ENCODE measurements around the gene PLCH2. TPM values are rescaled to one million over a fixed set of nuclear protein-coding genes. Genes with fewer than 3 reads are reported as not detected.
"Not testable (repeated sequence)": the region's sequence is repeated elsewhere in the genome, so short reads cannot be mapped to it uniquely, and the experiment has no call there.

The PLCH2 gene
- total RNA-seq, 2 experiments from 2014 or later, result 2.9 to 6.0 TPM

GRCh38 chr1:2437617-2438016 is 38.5 kb upstream of the PLCH2 start:
- Mint-ChIP-seq H3K27me3 (peaks cover under 1% of the 10 kb centered on the region), H3K27ac (no peak overlapping the region), H3K4me1 (ENCODE audit: low read depth) (no peaks in the 10 kb centered on the region), H3K4me3 (no peak overlapping the region), H3K36me3 (ENCODE audit: low read depth) (no peaks in the 10 kb centered on the region), H3K9me3 (no peaks in the 10 kb centered on the region)
- DNase-seq, result no peak
- CTCF ChIA-PET, result no interaction called here
- TF ChIP-seq CTCF (IDR thresholded peaks at IDR 0.05), result no peak
- no peak for ATAC-seq
- intact Hi-C loops (cut with micrococcal nuclease), result no loop called here
- POLR2A ChIA-PET, result no interaction called here

- TF ChIP-seq CTCF (IDR thresholded peaks at IDR 0.05), result no peak
- Mint-ChIP-seq H3K4me3 (no peak overlapping the region), H3K9me3 (no peaks in the 10 kb centered on the region), H3K36me3 (ENCODE audit: low read depth) (no peaks in the 10 kb centered on the region), H3K4me1 (ENCODE audit: low read depth) (no peaks in the 10 kb centered on the region), H3K27ac (no peak overlapping the region), H3K27me3 (peaks cover 3% of the 10 kb centered on the region)
- ATAC-seq, result no peak
- no peak for DNase-seq
- ChIA-PET CTCF (no interaction called here), POLR2A (no interaction called here)
- intact Hi-C loops (cut with micrococcal nuclease), result no loop called here
These were observed 38.1 kb upstream of the PLCH2 start for GRCh38 chr1:2438038-2438437.

- ATAC-seq, result no peak
- H3K27ac Mint-ChIP-seq, result no peak overlapping the region
These were observed 37.4 kb upstream of the PLCH2 start for GRCh38 chr1:2438641-2439040.

GRCh38 chr1:2439369-2439768 is 36.7 kb upstream of the PLCH2 start:
- no peak overlapping the region for H3K27ac Mint-ChIP-seq
- H3K4me3 Mint-ChIP-seq, result no peak overlapping the region
- H3K36me3 Mint-ChIP-seq (ENCODE audit: low read depth), result no peaks in the 10 kb centered on the region
- H3K27me3 Mint-ChIP-seq, result peaks cover 5% of the 10 kb centered on the region
- TF ChIP-seq CTCF (IDR thresholded peaks at IDR 0.05), result no peak
- ATAC-seq (no peak), DNase-seq (no peak)
- CTCF ChIA-PET, result no interaction called here
- intact Hi-C loops (cut with micrococcal nuclease), result no loop called here
- POLR2A ChIA-PET, result no interaction called here
- H3K4me1 Mint-ChIP-seq (ENCODE audit: low read depth), result no peaks in the 10 kb centered on the region
- H3K9me3 Mint-ChIP-seq, result no peaks in the 10 kb centered on the region

More at GRCh38 chr1:2438641-2439040, 37.4 kb upstream of the PLCH2 start:
- H3K27me3 Mint-ChIP-seq, result peaks cover 3% of the 10 kb centered on the region
- CTCF ChIA-PET, result interaction anchor here (0.6 kb wide), 1 partner anchor 1032 kb away, joined by 3 read pairs; no protein-coding TSS in a partner anchor
- TF ChIP-seq CTCF (IDR thresholded peaks at IDR 0.05), result no peak
- POLR2A ChIA-PET, result no interaction called here
- no peak for DNase-seq
- no peaks in the 10 kb centered on the region for H3K4me1 Mint-ChIP-seq (ENCODE audit: low read depth)
- no peaks in the 10 kb centered on the region for H3K36me3 Mint-ChIP-seq (ENCODE audit: low read depth)
- intact Hi-C loops (cut with micrococcal nuclease), result no loop called here
- H3K9me3 Mint-ChIP-seq, result no peaks in the 10 kb centered on the region
- H3K4me3 Mint-ChIP-seq, result no peak overlapping the region

- ATAC-seq; CTCF ChIA-PET; H3K27ac Mint-ChIP-seq; intact Hi-C loops (cut with micrococcal nuclease); H3K9me3 Mint-ChIP-seq; H3K4me1 Mint-ChIP-seq (ENCODE audit: low read depth); H3K4me3 Mint-ChIP-seq; DNase-seq; H3K36me3 Mint-ChIP-seq (ENCODE audit: low read depth): not testable (repeated sequence)
- H3K27me3 Mint-ChIP-seq, result peaks cover 11% of the 10 kb centered on the region
- POLR2A ChIA-PET, result interaction anchor here (0.6 kb wide), 1 partner anchor 21 kb away, joined by 3 read pairs; no protein-coding TSS in a partner anchor
These were observed 35.7 kb upstream of the PLCH2 start for GRCh38 chr1:2440346-2440745.

- intact Hi-C loops (cut with micrococcal nuclease), result no loop called here
- no peak for TF ChIP-seq CTCF (IDR thresholded peaks at IDR 0.05)
- ChIA-PET POLR2A (interaction anchor here (0.6 kb wide), 1 partner anchor 73 kb away, joined by 3 read pairs; no protein-coding TSS in a partner anchor), CTCF (interaction anchor here (0.9 kb wide), 1 partner anchor 12 kb away, joined by 3 read pairs; no protein-coding TSS in a partner anchor)
- Mint-ChIP-seq H3K27ac (no peak overlapping the region), H3K27me3 (peaks cover 11% of the 10 kb centered on the region), H3K36me3 (ENCODE audit: low read depth) (no peaks in the 10 kb centered on the region), H3K4me3 (no peak overlapping the region), H3K9me3 (no peaks in the 10 kb centered on the region), H3K4me1 (ENCODE audit: low read depth) (no peaks in the 10 kb centered on the region)
- DNase-seq, result no peak
- no peak for ATAC-seq
These were observed 34.3 kb upstream of the PLCH2 start for GRCh38 chr1:2441746-2442145.
